GM19193 (cell line): Measurements from ENCODE around the gene PRPS1L1.

Experiments used
- POLR2A ChIP-seq: IDR thresholded peaks from 4 replicates; pipeline ENCODE4 v1.6.1; 2011; ENCODE audit not compliant: insufficient read depth, insufficient read length; ENCODE audit errors: extremely low read depth

The PRPS1L1 gene

GRCh38 chr7:17989546-17989945, 38.1 kb downstream of the PRPS1L1 start:
- TF ChIP-seq POLR2A, result no peak

DNA sequence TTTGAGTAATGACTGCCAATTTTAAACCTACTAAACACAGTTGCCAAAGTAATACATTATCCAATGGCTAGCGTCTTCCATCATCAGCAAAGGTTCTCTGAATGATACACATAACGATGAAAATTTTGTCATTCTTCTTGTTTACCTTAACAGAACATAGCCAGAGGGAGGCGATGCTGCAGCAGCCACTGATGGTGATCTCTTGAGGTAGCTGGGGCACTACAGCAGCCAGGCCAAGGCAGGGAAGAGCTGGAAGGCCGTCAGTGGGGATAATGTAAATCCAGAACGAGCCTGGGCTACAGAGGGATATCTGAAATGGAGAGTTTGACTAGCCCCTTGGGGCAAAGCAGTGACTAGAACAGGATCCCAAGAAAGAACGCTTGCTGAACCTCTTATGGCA, 38.8 kb downstream of the PRPS1L1 start:
- no peak for TF ChIP-seq POLR2A

- TF ChIP-seq POLR2A, result no peak
These were observed 39.5 kb downstream of the PRPS1L1 start for GRCh38 chr7:17988141-17988540.

- no peak for TF ChIP-seq POLR2A
These were observed 40.8 kb downstream of the PRPS1L1 start for GRCh38 chr7:17986851-17987250.

DNA sequence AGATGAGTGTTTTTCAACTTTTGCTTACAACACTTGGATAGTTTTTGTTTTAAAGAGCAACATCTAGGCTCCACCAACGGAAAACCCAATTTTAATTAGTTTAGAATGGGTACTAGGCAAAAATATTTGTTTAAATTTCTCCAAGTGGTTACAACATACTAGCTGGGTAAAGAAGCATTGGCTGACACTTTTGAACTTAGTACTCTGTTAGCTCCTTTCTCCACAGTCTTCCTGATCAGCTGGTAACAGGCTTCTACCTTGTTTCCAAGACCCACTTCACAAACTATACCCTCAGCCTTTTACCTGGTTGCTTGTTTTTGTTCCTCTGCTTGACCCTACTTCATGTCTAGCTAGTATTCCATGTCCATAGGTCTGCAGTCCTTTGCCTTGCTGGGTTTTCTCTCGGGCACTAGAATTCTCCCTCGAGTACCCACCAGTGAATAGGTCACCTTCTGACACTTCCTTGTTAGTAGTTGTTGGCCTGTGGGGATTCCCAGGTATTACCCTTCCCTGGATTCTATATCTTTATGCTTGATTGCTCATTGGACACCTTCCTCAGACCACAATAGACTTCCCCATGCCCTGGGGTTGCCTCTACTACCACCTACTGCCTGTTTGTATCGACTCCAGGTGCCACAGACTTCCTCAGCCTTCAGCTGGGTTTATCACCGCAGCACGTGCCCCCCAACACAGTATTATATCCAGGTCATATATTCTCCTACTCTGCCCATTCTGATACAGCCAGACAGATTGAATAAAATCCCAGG, 42.0 kb downstream of the PRPS1L1 start:
- TF ChIP-seq POLR2A, result no peak

DNA sequence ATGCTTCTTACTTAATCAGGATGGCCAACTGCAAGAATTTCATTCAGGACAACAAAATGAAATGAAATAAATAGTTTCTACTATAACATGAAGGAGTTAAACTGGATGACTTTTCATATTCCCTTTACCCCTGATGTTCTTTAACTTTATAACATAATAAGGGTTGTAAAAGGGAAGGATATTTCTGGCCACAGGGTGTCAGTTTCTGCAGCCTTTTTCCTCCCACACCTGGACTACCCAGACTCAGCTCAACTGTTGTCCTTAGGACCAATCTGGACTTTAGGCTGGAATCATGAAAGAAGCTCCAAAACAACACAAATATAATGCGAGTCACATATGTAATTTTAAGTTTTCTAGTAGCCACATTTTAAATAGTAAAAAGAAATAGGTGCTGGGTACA, 43.4 kb downstream of the PRPS1L1 start:
- TF ChIP-seq POLR2A, result no peak

DNA sequence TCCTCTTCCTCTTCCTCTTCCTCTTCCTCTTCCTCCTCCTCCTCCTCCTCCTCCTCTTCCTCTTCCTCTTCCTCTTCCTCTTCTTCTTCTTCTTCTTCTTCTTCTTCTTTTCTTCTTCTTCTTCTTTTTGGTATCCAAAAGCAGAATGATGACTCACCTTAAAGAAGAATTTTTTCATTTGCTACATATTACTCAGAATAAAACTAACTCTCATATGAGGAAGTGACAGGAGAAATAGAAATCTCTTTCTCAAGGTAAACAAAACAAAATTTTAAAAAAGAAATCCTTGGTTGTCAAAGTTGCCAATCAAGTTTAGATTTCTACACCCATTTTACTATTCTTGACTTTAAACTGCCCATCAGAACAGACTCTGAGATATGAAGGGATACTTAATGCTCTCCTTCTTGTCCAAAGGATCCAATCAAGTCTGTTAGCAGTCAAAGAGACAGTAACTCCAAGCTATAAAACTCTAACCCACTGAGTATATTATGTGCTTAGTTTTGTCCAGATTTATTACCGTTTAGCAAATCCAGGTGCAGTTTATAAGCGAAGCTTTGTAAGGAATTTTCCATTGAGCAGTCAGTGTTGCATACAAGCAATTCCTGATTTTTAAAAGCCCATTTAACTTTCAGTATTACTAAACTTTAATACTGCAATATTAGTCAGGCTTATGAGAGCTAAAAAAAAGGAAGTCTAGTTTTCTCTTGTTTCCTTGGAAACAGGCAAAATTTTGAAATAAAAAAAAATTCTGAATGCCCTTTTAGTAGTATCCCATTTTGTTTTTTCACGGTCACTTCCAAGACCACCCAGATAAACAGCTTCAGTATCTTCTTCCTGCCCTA, 44.2 kb downstream of the PRPS1L1 start:
- no peak for TF ChIP-seq POLR2A

GRCh38 chr7:17976952-17977351, 50.7 kb downstream of the PRPS1L1 start:
- no peak for TF ChIP-seq POLR2A
